B cell (primary cell): Measurements from ENCODE around the gene NFU1.

Source experiments
- CTCF ChIP-seq: fragments of 200-600 bp; IDR thresholded peaks from one replicate; pipeline ENCODE4 v1.8.0; 2022; ENCODE audit warnings: antibody characterized with exemption, mild to moderate bottlenecking
- EZH2 ChIP-seq: IDR thresholded peaks from 2 replicates; pipeline ENCODE4 v1.6.1; 2012; ENCODE audit warnings: borderline replicate concordance, low read depth, mild to moderate bottlenecking, moderate library complexity, low read length; ENCODE audit not compliant: insufficient read depth, poor library complexity, severe bottlenecking

- no peak for TF ChIP-seq CTCF
- TF ChIP-seq EZH2: no peak
Measured at GRCh38 chr2:69469784-69470183, 32.5 kb upstream of the NFU1 start.
